ENCODE data around the gene DNPEP.

DNA sequence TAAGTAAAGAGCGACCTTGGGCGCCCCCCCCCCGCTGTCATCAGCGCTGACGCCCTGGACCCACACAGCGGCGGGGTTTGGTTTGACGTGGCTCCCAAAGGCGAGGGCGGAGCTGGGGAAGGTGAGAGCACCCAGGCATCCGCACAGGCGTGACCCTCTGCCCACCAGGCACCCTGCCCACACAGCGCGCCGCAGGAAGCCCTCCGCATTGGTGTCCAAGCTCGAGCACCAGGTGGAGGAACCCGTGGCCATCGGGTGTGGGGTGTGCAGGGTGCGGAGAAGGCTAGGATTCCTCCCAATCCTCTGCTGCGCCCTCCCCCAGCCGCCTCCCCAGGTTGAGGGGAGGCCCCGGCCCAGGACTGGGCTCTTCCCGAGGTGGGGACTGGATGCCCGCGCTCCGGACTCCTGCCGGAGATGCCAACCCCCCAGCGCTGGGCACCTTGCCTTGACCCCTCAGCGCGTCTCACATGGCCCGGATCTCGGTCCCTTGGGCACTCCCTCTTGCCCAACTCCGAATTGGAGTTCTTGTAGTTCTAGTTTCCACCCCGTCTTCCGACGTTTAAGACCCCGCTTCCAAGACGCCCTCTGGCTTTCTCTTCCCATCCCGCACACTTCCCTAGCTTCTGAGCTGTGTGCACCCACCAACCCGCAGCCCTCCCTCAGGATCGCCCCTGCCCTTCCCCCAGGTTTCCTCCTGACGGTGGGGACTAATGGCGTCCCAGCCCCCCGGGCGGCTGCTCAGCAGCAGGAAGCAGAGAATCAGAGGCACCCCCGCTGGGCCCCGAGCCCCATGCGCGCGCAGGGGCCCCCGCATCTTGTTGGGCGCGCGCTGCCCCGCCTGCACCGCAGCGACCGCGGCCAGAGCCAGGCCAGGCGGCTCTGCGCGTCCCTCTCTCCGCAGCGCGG is 29.3 kb downstream of the DNPEP start:
- no peak for TF ChIP-seq POLR2A (IDR thresholded peaks at IDR 0.05)
- TF ChIP-seq, protein P1, sequence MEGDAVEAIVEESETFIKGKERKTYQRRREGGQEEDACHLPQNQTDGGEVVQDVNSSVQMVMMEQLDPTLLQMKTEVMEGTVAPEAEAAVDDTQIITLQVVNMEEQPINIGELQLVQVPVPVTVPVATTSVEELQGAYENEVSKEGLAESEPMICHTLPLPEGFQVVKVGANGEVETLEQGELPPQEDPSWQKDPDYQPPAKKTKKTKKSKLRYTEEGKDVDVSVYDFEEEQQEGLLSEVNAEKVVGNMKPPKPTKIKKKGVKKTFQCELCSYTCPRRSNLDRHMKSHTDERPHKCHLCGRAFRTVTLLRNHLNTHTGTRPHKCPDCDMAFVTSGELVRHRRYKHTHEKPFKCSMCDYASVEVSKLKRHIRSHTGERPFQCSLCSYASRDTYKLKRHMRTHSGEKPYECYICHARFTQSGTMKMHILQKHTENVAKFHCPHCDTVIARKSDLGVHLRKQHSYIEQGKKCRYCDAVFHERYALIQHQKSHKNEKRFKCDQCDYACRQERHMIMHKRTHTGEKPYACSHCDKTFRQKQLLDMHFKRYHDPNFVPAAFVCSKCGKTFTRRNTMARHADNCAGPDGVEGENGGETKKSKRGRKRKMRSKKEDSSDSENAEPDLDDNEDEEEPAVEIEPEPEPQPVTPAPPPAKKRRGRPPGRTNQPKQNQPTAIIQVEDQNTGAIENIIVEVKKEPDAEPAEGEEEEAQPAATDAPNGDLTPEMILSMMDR (IDR thresholded peaks at IDR 0.05): no peak

Data from right lobe of liver (tissue), 4 donors.